KOPT-K1 (cell line): ENCODE measurements around the gene IGFBP2.

Source experiments
- H3K27ac ChIP-seq: fragments of 200-600 bp; sonication (generic); 2 replicates; pipeline ENCODE4 v1.5.1; 2016; ENCODE audit warnings: antibody characterized with exemption, mild to moderate bottlenecking, low read depth, low read length; ENCODE audit not compliant: poor library complexity, severe bottlenecking
- H3K36me3 ChIP-seq: fragments of 200-600 bp; sonication (generic); 2 replicates; pipeline ENCODE4 v1.5.1; 2017; ENCODE audit warnings: antibody characterized with exemption, mild to moderate bottlenecking, low read length, moderate library complexity; ENCODE audit not compliant: insufficient read depth
- H3K9me3 ChIP-seq: fragments of 200-600 bp; sonication (generic); 2 replicates; pipeline ENCODE4 v1.5.1; 2017; ENCODE audit warnings: antibody characterized with exemption, low read length, mild to moderate bottlenecking; ENCODE audit not compliant: insufficient read depth, poor library complexity, severe bottlenecking

IGFBP2 gene

GRCh38 chr2:216692636-216693413, 59.6 kb downstream of the IGFBP2 start:
- no peaks in the 10 kb centered on the region for H3K36me3 ChIP-seq
- no peak overlapping the region for H3K27ac ChIP-seq
- H3K9me3 ChIP-seq = no peaks in the 10 kb centered on the region

- H3K9me3 ChIP-seq = no peaks in the 10 kb centered on the region
- H3K36me3 ChIP-seq = no peaks in the 10 kb centered on the region
- H3K27ac ChIP-seq = no peak overlapping the region
Measured at GRCh38 chr2:216693414-216694080, 60.3 kb downstream of the IGFBP2 start.

- H3K9me3 ChIP-seq = no peaks in the 10 kb centered on the region
- H3K27ac ChIP-seq = no peak overlapping the region
- H3K36me3 ChIP-seq = no peaks in the 10 kb centered on the region
Measured at GRCh38 chr2:216694082-216694825, 61.0 kb downstream of the IGFBP2 start.

GRCh38 chr2:216694826-216695217, 61.6 kb downstream of the IGFBP2 start:
- Histone ChIP-seq H3K9me3 (no peaks in the 10 kb centered on the region), H3K27ac (no peak overlapping the region), H3K36me3 (no peaks in the 10 kb centered on the region)

- no peaks in the 10 kb centered on the region for H3K36me3 ChIP-seq
- H3K9me3 ChIP-seq = no peaks in the 10 kb centered on the region
- no peak within 1 kb of the TSS for H3K27ac ChIP-seq
Measured at GRCh38 chr2:216695401-216695821, 62.2 kb downstream of the IGFBP2 start, which contains the start of gene IGFBP5. Gene IGFBP5 (minus strand): TSS chr2:216695549. CDS start chr2:216694775, 774 bp downstream.

GRCh38 chr2:216696321-216696720, 63.1 kb downstream of the IGFBP2 start:
- no peaks in the 10 kb centered on the region for H3K9me3 ChIP-seq
- no peaks in the 10 kb centered on the region for H3K36me3 ChIP-seq
- no peak overlapping the region for H3K27ac ChIP-seq

- no peak overlapping the region for H3K27ac ChIP-seq
- no peaks in the 10 kb centered on the region for H3K9me3 ChIP-seq
Measured at GRCh38 chr2:216696751-216697560, 63.7 kb downstream of the IGFBP2 start.

GRCh38 chr2:216698293-216698692, 65.1 kb downstream of the IGFBP2 start:
- H3K9me3 ChIP-seq = no peaks in the 10 kb centered on the region
- no peaks in the 10 kb centered on the region for H3K36me3 ChIP-seq
- no peak overlapping the region for H3K27ac ChIP-seq

More at GRCh38 chr2:216696751-216697560, 63.7 kb downstream of the IGFBP2 start:
- H3K36me3 ChIP-seq = no peaks in the 10 kb centered on the region

GRCh38 chr2:216698895-216699294, 65.7 kb downstream of the IGFBP2 start:
- H3K9me3 ChIP-seq = no peaks in the 10 kb centered on the region
- H3K36me3 ChIP-seq = no peaks in the 10 kb centered on the region
- no peak overlapping the region for H3K27ac ChIP-seq

GRCh38 chr2:216700088-216700567, 66.9 kb downstream of the IGFBP2 start:
- no peaks in the 10 kb centered on the region for H3K9me3 ChIP-seq
- H3K27ac ChIP-seq = no peak overlapping the region
- H3K36me3 ChIP-seq = no peaks in the 10 kb centered on the region

- no peaks in the 10 kb centered on the region for H3K9me3 ChIP-seq
- H3K27ac ChIP-seq = no peak overlapping the region
- no peaks in the 10 kb centered on the region for H3K36me3 ChIP-seq
Measured at GRCh38 chr2:216700781-216701180, 67.6 kb downstream of the IGFBP2 start.

- H3K27ac ChIP-seq = no peak overlapping the region
- H3K9me3 ChIP-seq = no peaks in the 10 kb centered on the region
- H3K36me3 ChIP-seq = no peaks in the 10 kb centered on the region
Measured at GRCh38 chr2:216701544-216701943, 68.3 kb downstream of the IGFBP2 start.

- H3K36me3 ChIP-seq = no peaks in the 10 kb centered on the region
- no peak overlapping the region for H3K27ac ChIP-seq
- H3K9me3 ChIP-seq = no peaks in the 10 kb centered on the region
Measured at GRCh38 chr2:216702756-216703155, 69.5 kb downstream of the IGFBP2 start.

GRCh38 chr2:216710551-216711301, 77.5 kb downstream of the IGFBP2 start:
- no peak overlapping the region for H3K27ac ChIP-seq
- no peaks in the 10 kb centered on the region for H3K36me3 ChIP-seq
- no peaks in the 10 kb centered on the region for H3K9me3 ChIP-seq
